SJSA1 (cell line): Measurements from ENCODE around the gene SEC61A2. TPM values are rescaled to one million over a fixed set of nuclear protein-coding genes. Genes with fewer than 3 reads are reported as not detected.
"Not testable (repeated sequence)": the region's sequence is repeated elsewhere in the genome, so short reads cannot be mapped to it uniquely, and the experiment has no call there.

ENCODE experiments used
- DNase-seq, 2 experiments: peaks; one replicate each; pipeline ENCODE4 v3.0.0-alpha.2; 2015 to 2020; ENCODE audit warnings: low spot score in 2 of 2, low read depth in 1 of 2
- H3K27ac ChIP-seq: fragments of 250-450 bp; sonication (Bioruptor Pico); 2 replicates; pipeline ENCODE4 v1.5.1; 2020; ENCODE audit warnings: mild to moderate bottlenecking, moderate library complexity
- H3K27me3 ChIP-seq: fragments of 250-450 bp; sonication (Bioruptor Pico); replicated peaks from 2 replicates; pipeline ENCODE4 v1.5.1; 2020; ENCODE audit warnings: mild to moderate bottlenecking, moderate library complexity
- H3K36me3 ChIP-seq: fragments of 250-450 bp; sonication (Bioruptor Pico); 2 replicates; pipeline ENCODE4 v1.5.1; 2020; ENCODE audit warnings: mild to moderate bottlenecking
- H3K4me1 ChIP-seq: fragments of 250-450 bp; sonication (Bioruptor Pico); replicated peaks from 2 replicates; pipeline ENCODE4 v1.6.1; 2021; ENCODE audit warnings: mild to moderate bottlenecking
- H3K4me3 ChIP-seq: fragments of 250-450 bp; sonication (Bioruptor Pico); 2 replicates; pipeline ENCODE4 v1.5.1; 2020; ENCODE audit warnings: mild to moderate bottlenecking
- H3K9me3 ChIP-seq: fragments of 250-450 bp; sonication (Bioruptor Pico); replicated peaks from 2 replicates; pipeline ENCODE4 v1.5.1; 2020; ENCODE audit warnings: mild to moderate bottlenecking
- total RNA-seq: library from RNA; depleted of rRNA; stranded (reverse); fragments of >200 nt; shearing (Covaris generic); gene quantifications from 2 replicates; pipeline ENCODE4 v1.2.3, GENCODE V29; 2014; rRNA removed

Gene SEC61A2
- total RNA-seq, result 4.4 and 7.7 TPM in 2 replicates

- peak within 1 kb of the TSS; percentile 93 for H3K4me3 ChIP-seq
- H3K36me3 ChIP-seq, result peaks cover 20% of the 10 kb centered on the region
- peak within 1 kb of the TSS; percentile 78 for H3K27ac ChIP-seq
- peak; percentile 80 to 96 for DNase-seq
- no peaks in the 10 kb centered on the region for H3K27me3 ChIP-seq
- peaks cover 3% of the 10 kb centered on the region; the same call in 1 of the 2 replicates for H3K4me1 ChIP-seq
- H3K9me3 ChIP-seq, result no peaks in the 10 kb centered on the region
These were observed at the start of gene SEC61A2 for GRCh38 chr10:12129222-12130111. SEC61A2 (plus strand) TSS chr10:12129677; CDS start chr10:12129788, 111 bp downstream.

GRCh38 chr10:12081470-12081869 lies 48.0 kb upstream of the SEC61A2 start:
- no peak overlapping the region for H3K27ac ChIP-seq
- H3K4me1 ChIP-seq, result peaks cover 4% of the 10 kb centered on the region; the same call in 1 of the 2 replicates
- no peak for DNase-seq
- peaks cover 14% of the 10 kb centered on the region for H3K36me3 ChIP-seq
- no peaks in the 10 kb centered on the region for H3K9me3 ChIP-seq
- H3K27me3 ChIP-seq, result no peaks in the 10 kb centered on the region
- H3K4me3 ChIP-seq, result no peak overlapping the region

GRCh38 chr10:12081879-12082557 lies 47.5 kb upstream of the SEC61A2 start:
- peak in 1 of 2 experiments; percentile 41 for DNase-seq
- Histone ChIP-seq H3K27ac (0 out of 2 replicates have a peak overlapping the region, but pooled peaks have one; percentile 15), H3K4me3 (no peak overlapping the region), H3K36me3 (peaks cover 20% of the 10 kb centered on the region), H3K4me1 (peaks cover 4% of the 10 kb centered on the region; the same call in 1 of the 2 replicates), H3K27me3 (no peaks in the 10 kb centered on the region), H3K9me3 (no peaks in the 10 kb centered on the region)

GRCh38 chr10:12088919-12089318 lies 40.6 kb upstream of the SEC61A2 start:
- Histone ChIP-seq H3K4me3 (no peak overlapping the region), H3K9me3 (no peaks in the 10 kb centered on the region), H3K27me3 (no peaks in the 10 kb centered on the region), H3K27ac (no peak overlapping the region), H3K36me3 (peaks cover 46% of the 10 kb centered on the region), H3K4me1 (no peaks in the 10 kb centered on the region)
- DNase-seq, result no peak

- DNase-seq, result no peak
- Histone ChIP-seq H3K27ac (no peak overlapping the region), H3K9me3 (no peaks in the 10 kb centered on the region), H3K36me3 (peaks cover 48% of the 10 kb centered on the region), H3K27me3 (no peaks in the 10 kb centered on the region), H3K4me1 (no peaks in the 10 kb centered on the region), H3K4me3 (no peak overlapping the region)
These were observed 38.1 kb upstream of the SEC61A2 start for GRCh38 chr10:12091421-12091820.

GRCh38 chr10:12097361-12097760 lies 32.1 kb upstream of the SEC61A2 start:
- not testable (repeated sequence) for DNase-seq, H3K4me1 ChIP-seq, H3K9me3 ChIP-seq, H3K4me3 ChIP-seq, H3K27ac ChIP-seq, H3K27me3 ChIP-seq
- H3K36me3 ChIP-seq, result peaks cover 61% of the 10 kb centered on the region

- H3K36me3 ChIP-seq, result peaks cover 61% of the 10 kb centered on the region
- H3K4me1 ChIP-seq, result no peaks in the 10 kb centered on the region
- DNase-seq, result no peak
- H3K4me3 ChIP-seq, result no peak overlapping the region
- H3K9me3 ChIP-seq, result no peaks in the 10 kb centered on the region
- H3K27ac ChIP-seq, result no peak overlapping the region
- no peaks in the 10 kb centered on the region for H3K27me3 ChIP-seq
These were observed 31.7 kb upstream of the SEC61A2 start for GRCh38 chr10:12097791-12098190.

- no peaks in the 10 kb centered on the region for H3K4me1 ChIP-seq
- no peak overlapping the region for H3K4me3 ChIP-seq
- H3K36me3 ChIP-seq, result peaks cover 59% of the 10 kb centered on the region
- H3K27me3 ChIP-seq, result no peaks in the 10 kb centered on the region
- H3K27ac ChIP-seq, result no peak overlapping the region
- no peaks in the 10 kb centered on the region for H3K9me3 ChIP-seq
- DNase-seq, result no peak
These were observed 30.5 kb upstream of the SEC61A2 start for GRCh38 chr10:12098966-12099365.

GRCh38 chr10:12103802-12104201 lies 25.7 kb upstream of the SEC61A2 start:
- Histone ChIP-seq H3K27ac (no peak overlapping the region), H3K4me3 (no peak overlapping the region), H3K9me3 (no peaks in the 10 kb centered on the region), H3K36me3 (peaks cover 53% of the 10 kb centered on the region), H3K27me3 (no peaks in the 10 kb centered on the region), H3K4me1 (no peaks in the 10 kb centered on the region)
- DNase-seq, result no peak

- H3K36me3 ChIP-seq, result peaks cover 41% of the 10 kb centered on the region
- no peak overlapping the region for H3K27ac ChIP-seq
- H3K4me1 ChIP-seq, result no peaks in the 10 kb centered on the region
- no peaks in the 10 kb centered on the region for H3K9me3 ChIP-seq
- no peak overlapping the region for H3K4me3 ChIP-seq
- H3K27me3 ChIP-seq, result no peaks in the 10 kb centered on the region
- no peak for DNase-seq
These were observed 21.7 kb upstream of the SEC61A2 start for GRCh38 chr10:12107781-12108180.

GRCh38 chr10:12109286-12109685 lies 20.2 kb upstream of the SEC61A2 start:
- H3K4me1 ChIP-seq, result no peaks in the 10 kb centered on the region

GRCh38 chr10:12111528-12111927 lies 17.9 kb upstream of the SEC61A2 start:
- Histone ChIP-seq H3K4me1 (no peaks in the 10 kb centered on the region), H3K4me3 (no peak overlapping the region), H3K9me3 (no peaks in the 10 kb centered on the region), H3K27me3 (no peaks in the 10 kb centered on the region), H3K36me3 (peaks cover 29% of the 10 kb centered on the region), H3K27ac (no peak overlapping the region)
- no peak for DNase-seq

More at GRCh38 chr10:12109286-12109685, 20.2 kb upstream of the SEC61A2 start:
- Histone ChIP-seq H3K36me3 (peaks cover 42% of the 10 kb centered on the region), H3K27ac (no peak overlapping the region), H3K27me3 (no peaks in the 10 kb centered on the region), H3K9me3 (no peaks in the 10 kb centered on the region), H3K4me3 (no peak overlapping the region)
- no peak for DNase-seq

GRCh38 chr10:12113627-12114026 lies 15.8 kb upstream of the SEC61A2 start:
- no peak overlapping the region for H3K4me3 ChIP-seq
- DNase-seq, result no peak
- no peaks in the 10 kb centered on the region for H3K9me3 ChIP-seq
- H3K27me3 ChIP-seq, result no peaks in the 10 kb centered on the region
- H3K27ac ChIP-seq, result no peak overlapping the region
- peaks cover 32% of the 10 kb centered on the region for H3K36me3 ChIP-seq
- H3K4me1 ChIP-seq, result no peaks in the 10 kb centered on the region

GRCh38 chr10:12121673-12122072 lies 7.8 kb upstream of the SEC61A2 start:
- H3K9me3 ChIP-seq, result no peaks in the 10 kb centered on the region
- DNase-seq, result no peak
- peaks cover 34% of the 10 kb centered on the region for H3K36me3 ChIP-seq

More at GRCh38 chr10:12121673-12122072, 7.8 kb upstream of the SEC61A2 start:
- H3K4me1 ChIP-seq, result no peaks in the 10 kb centered on the region
- H3K27me3 ChIP-seq, result no peaks in the 10 kb centered on the region
- no peak overlapping the region for H3K27ac ChIP-seq
- H3K4me3 ChIP-seq, result no peak overlapping the region
